Spinal cord (tissue), 10 donors: Measurements from ENCODE around the gene LTA. TPM values are rescaled to one million over a fixed set of nuclear protein-coding genes. Genes with fewer than 3 reads are reported as not detected.

ENCODE experiments used
- DNase-seq, 6 donors: peaks; one replicate each; pipeline versions ENCODE4 v3.0.0 to v3.0.0-alpha.2; 2013 to 2015; ENCODE audit warnings: low spot score in 6 of 6, low read depth in 4 of 6
- H3K27ac ChIP-seq: one replicate; pipeline ENCODE4 v1.5.1; 2013; ENCODE audit warnings: low read depth, low read length, control low read depth
- H3K27me3 ChIP-seq: one replicate; pipeline ENCODE4 v1.6.1; 2013; ENCODE audit warnings: low read length; ENCODE audit not compliant: control insufficient read depth, insufficient read depth
- H3K36me3 ChIP-seq: one replicate; pipeline ENCODE4 v1.6.1; 2013; ENCODE audit warnings: low read length; ENCODE audit not compliant: control insufficient read depth, insufficient read depth
- H3K4me1 ChIP-seq: one replicate; pipeline ENCODE4 v1.6.1; 2013; ENCODE audit warnings: low read length; ENCODE audit not compliant: control insufficient read depth, insufficient read depth
- H3K4me3 ChIP-seq: one replicate; pipeline ENCODE4 v1.5.1; 2013; ENCODE audit warnings: low read depth, low read length, control low read depth
- H3K9me3 ChIP-seq: one replicate; pipeline ENCODE4 v1.6.1; 2013; ENCODE audit warnings: low read length; ENCODE audit not compliant: control insufficient read depth, insufficient read depth
- WGBS: methylation state at CpG from one replicate; pipeline ENCODE4 v1.1.5; 2013; ENCODE audit warnings: missing lambda C conversion rate; ENCODE audit not compliant: insufficient coverage; 5-methylcytosine and 5-hydroxymethylcytosine counted together
- polyA plus RNA-seq, 2 donors: library from polyadenylated mRNA; unstranded; fragments of 120-200 nt; gene quantifications; one replicate each; pipeline ENCODE4 v1.2.1, GENCODE V29; 2013; ENCODE audit not compliant: insufficient read length in 2 of 2
- total RNA-seq, 2 donors: library from RNA; depleted of rRNA in 1 of 2; stranded (reverse); fragments of 120-200 nt in 1 of 2; fragments of >200 nt in 1 of 2; gene quantifications; one replicate each; pipeline versions ENCODE4 v1.2.3 to v1.2.4, GENCODE V29; 2013 to 2014
- donor health status: healthy.

LTA gene
- total and polyA plus RNA-seq, 4 donors: 0.11 to 0.27 (median 0.22) TPM; not detected in 1

- no peak for DNase-seq
- Histone ChIP-seq H3K27ac (no peak overlapping the region), H3K4me3 (no peak overlapping the region), H3K27me3 (no peaks in the 10 kb centered on the region), H3K9me3 (no peaks in the 10 kb centered on the region), H3K36me3 (no peaks in the 10 kb centered on the region), H3K4me1 (no peaks in the 10 kb centered on the region)
- 100% methylated on average over 3 of the region's 8 CpGs for WGBS
Observed at GRCh38 chr6:31609519-31610406, 37.7 kb downstream of the LTA start.

- Histone ChIP-seq H3K27me3 (no peaks in the 10 kb centered on the region), H3K9me3 (no peaks in the 10 kb centered on the region), H3K27ac (no peak overlapping the region), H3K36me3 (no peaks in the 10 kb centered on the region), H3K4me3 (no peak overlapping the region), H3K4me1 (no peaks in the 10 kb centered on the region)
- 80% methylated on average over 4 of the region's 4 CpGs for WGBS
- DNase-seq: no peak
Observed at GRCh38 chr6:31610968-31611367, 38.9 kb downstream of the LTA start.

- no peak for DNase-seq
- no peaks in the 10 kb centered on the region for H3K9me3 ChIP-seq
- WGBS: 71% methylated on average over 1 of the region's 8 CpGs
- no peaks in the 10 kb centered on the region for H3K4me1 ChIP-seq
- H3K27me3 ChIP-seq: no peaks in the 10 kb centered on the region
- H3K36me3 ChIP-seq: no peaks in the 10 kb centered on the region
- H3K4me3 ChIP-seq: no peak overlapping the region
- H3K27ac ChIP-seq: no peak overlapping the region
Observed at GRCh38 chr6:31614075-31614619, 42.1 kb downstream of the LTA start.

GRCh38 chr6:31614684-31615578 lies 42.8 kb downstream of the LTA start, which contains the start of gene AIF1:
Gene AIF1 (plus strand): TSS chr6:31615234. CDS start chr6:31615330, 96 bp downstream.
- Histone ChIP-seq H3K9me3 (no peaks in the 10 kb centered on the region), H3K27ac (no peak within 1 kb of the TSS), H3K4me1 (peaks cover 3% of the 10 kb centered on the region), H3K4me3 (no peak within 1 kb of the TSS), H3K36me3 (no peaks in the 10 kb centered on the region), H3K27me3 (no peaks in the 10 kb centered on the region)
- no peak for DNase-seq
- WGBS: 100% methylated on average over 1 of the region's 6 CpGs

- Histone ChIP-seq H3K27ac (no peak overlapping the region), H3K4me1 (peaks cover 3% of the 10 kb centered on the region), H3K9me3 (no peaks in the 10 kb centered on the region), H3K27me3 (no peaks in the 10 kb centered on the region), H3K4me3 (no peak overlapping the region), H3K36me3 (no peaks in the 10 kb centered on the region)
- no peak for DNase-seq
- 38% methylated on average over 5 of the region's 7 CpGs for WGBS
Observed at GRCh38 chr6:31615748-31616147, 43.7 kb downstream of the LTA start.

- DNase-seq: no peak
- Histone ChIP-seq H3K27ac (no peak overlapping the region), H3K27me3 (no peaks in the 10 kb centered on the region), H3K4me3 (no peak overlapping the region), H3K4me1 (peaks cover 7% of the 10 kb centered on the region), H3K36me3 (no peaks in the 10 kb centered on the region), H3K9me3 (no peaks in the 10 kb centered on the region)
- 50% methylated on average over 1 of the region's 2 CpGs for WGBS
Observed at GRCh38 chr6:31617010-31617409, 44.9 kb downstream of the LTA start.

GRCh38 chr6:31619805-31620585 lies 47.9 kb downstream of the LTA start:
- WGBS: 0% methylated on average over 41 of the region's 50 CpGs
- H3K9me3 ChIP-seq: no peaks in the 10 kb centered on the region
- no peaks in the 10 kb centered on the region for H3K27me3 ChIP-seq
- peaks cover 26% of the 10 kb centered on the region for H3K36me3 ChIP-seq
- peaks cover 13% of the 10 kb centered on the region for H3K4me1 ChIP-seq
- peak overlapping the region; percentile 99 for H3K4me3 ChIP-seq
- peak; percentile 96 to 100 (median 97) for DNase-seq
- peak overlapping the region; percentile 100 for H3K27ac ChIP-seq

- WGBS: under 1% methylated on average over 53 of the region's 67 CpGs
- Histone ChIP-seq H3K4me1 (peaks cover 13% of the 10 kb centered on the region), H3K9me3 (no peaks in the 10 kb centered on the region), H3K36me3 (peaks cover 33% of the 10 kb centered on the region), H3K4me3 (peak within 1 kb of the TSS; percentile 99), H3K27me3 (no peaks in the 10 kb centered on the region), H3K27ac (peak within 1 kb of the TSS; percentile 100)
- peak in 5 of 6 donors; percentile 22 to 92 (median 62) for DNase-seq
Observed at GRCh38 chr6:31620586-31621319, 48.7 kb downstream of the LTA start, which contains the start of gene PRRC2A. Gene PRRC2A (plus strand): TSS chr6:31620715. CDS start chr6:31622790, 2,075 bp downstream.
